Gastroesophageal sphincter (tissue), 4 donors: Measurements from ENCODE around the gene SPATS2L. TPM values are rescaled to one million over a fixed set of nuclear protein-coding genes. Genes with fewer than 3 reads are reported as not detected.

Experiments used
- ATAC-seq: fragments of 150-250 bp; one replicate; pipeline ENCODE4 v1.9.1; 2016; ENCODE audit warnings: mild to moderate bottlenecking, moderate library complexity
- H3K27ac ChIP-seq, 4 donors: fragments of 200-600 bp; sonication (generic) in 3 of 4; 1 replicate in 3 of 4; 2 replicates in 1 of 4; pipeline ENCODE4 v1.5.1; 2016 to 2019
- H3K27me3 ChIP-seq: fragments of 200-600 bp; sonication (generic); one replicate; pipeline ENCODE4 v1.5.1; 2019
- H3K36me3 ChIP-seq, 2 donors: fragments of 200-600 bp; sonication (generic); one replicate each; pipeline ENCODE4 v1.5.1; 2019; ENCODE audit warnings: control low read depth in 1 of 2
- H3K4me1 ChIP-seq, 3 donors: fragments of 200-600 bp; sonication (generic); 1 replicate in 2 of 3; 2 replicates in 1 of 3; pipeline ENCODE4 v1.5.1; 2016 to 2019; ENCODE audit warnings: control low read depth in 2 of 3
- H3K4me3 ChIP-seq, 2 donors: fragments of 200-600 bp; sonication (generic); one replicate each; pipeline ENCODE4 v1.5.1; 2019; ENCODE audit warnings: mild to moderate bottlenecking in 1 of 2, moderate library complexity in 1 of 2
- H3K9me3 ChIP-seq, 3 donors: fragments of 200-600 bp; sonication (generic); one replicate each; pipeline ENCODE4 v1.5.1; 2017 to 2019; ENCODE audit warnings: control low read depth in 2 of 3
- EP300 ChIP-seq: sonication (generic); formaldehyde crosslinking; IDR thresholded peaks from one replicate; pipeline ENCODE4 v1.6.1; 2017; ENCODE audit warnings: antibody characterized with exemption, mild to moderate bottlenecking
- POLR2A ChIP-seq, 2 donors: fragments of 450-650 bp; IDR thresholded peaks; one replicate each; pipeline ENCODE4 v1.6.1; 2017; ENCODE audit warnings: antibody characterized with exemption in 2 of 2, mild to moderate bottlenecking in 2 of 2, moderate library complexity in 1 of 2
- POLR2AphosphoS5 ChIP-seq: sonication (generic); formaldehyde crosslinking; IDR thresholded peaks from one replicate; pipeline ENCODE4 v1.6.1; 2017; ENCODE audit warnings: antibody characterized with exemption
- WGBS, 2 donors: methylation state at CpG; one replicate each; pipeline ENCODE4 v1.1.5; 2018; ENCODE audit warnings: low coverage in 1 of 2; 5-methylcytosine and 5-hydroxymethylcytosine counted together
- total RNA-seq, 4 donors: library from RNA; depleted of rRNA; stranded (reverse); fragments of >200 nt; gene quantifications; one replicate each; pipeline ENCODE4 v1.1.0, GENCODE V29; 2016
- TF ChIP-seq, protein P1 (sequence below), 4 experiments: fragments of 200-600 bp in 2 of 4; fragments of 450-650 bp in 2 of 4; sonication (generic) in 1 of 4; IDR thresholded peaks; one replicate each; pipeline ENCODE4 v1.5.1; 2017 to 2019; ENCODE audit warnings: antibody characterized with exemption in 4 of 4, mild to moderate bottlenecking in 2 of 4, moderate library complexity in 2 of 4

The SPATS2L gene
- total RNA-seq, 4 donors from 2014 or later, result 50.6 to 120 (median 91.5) TPM

DNA sequence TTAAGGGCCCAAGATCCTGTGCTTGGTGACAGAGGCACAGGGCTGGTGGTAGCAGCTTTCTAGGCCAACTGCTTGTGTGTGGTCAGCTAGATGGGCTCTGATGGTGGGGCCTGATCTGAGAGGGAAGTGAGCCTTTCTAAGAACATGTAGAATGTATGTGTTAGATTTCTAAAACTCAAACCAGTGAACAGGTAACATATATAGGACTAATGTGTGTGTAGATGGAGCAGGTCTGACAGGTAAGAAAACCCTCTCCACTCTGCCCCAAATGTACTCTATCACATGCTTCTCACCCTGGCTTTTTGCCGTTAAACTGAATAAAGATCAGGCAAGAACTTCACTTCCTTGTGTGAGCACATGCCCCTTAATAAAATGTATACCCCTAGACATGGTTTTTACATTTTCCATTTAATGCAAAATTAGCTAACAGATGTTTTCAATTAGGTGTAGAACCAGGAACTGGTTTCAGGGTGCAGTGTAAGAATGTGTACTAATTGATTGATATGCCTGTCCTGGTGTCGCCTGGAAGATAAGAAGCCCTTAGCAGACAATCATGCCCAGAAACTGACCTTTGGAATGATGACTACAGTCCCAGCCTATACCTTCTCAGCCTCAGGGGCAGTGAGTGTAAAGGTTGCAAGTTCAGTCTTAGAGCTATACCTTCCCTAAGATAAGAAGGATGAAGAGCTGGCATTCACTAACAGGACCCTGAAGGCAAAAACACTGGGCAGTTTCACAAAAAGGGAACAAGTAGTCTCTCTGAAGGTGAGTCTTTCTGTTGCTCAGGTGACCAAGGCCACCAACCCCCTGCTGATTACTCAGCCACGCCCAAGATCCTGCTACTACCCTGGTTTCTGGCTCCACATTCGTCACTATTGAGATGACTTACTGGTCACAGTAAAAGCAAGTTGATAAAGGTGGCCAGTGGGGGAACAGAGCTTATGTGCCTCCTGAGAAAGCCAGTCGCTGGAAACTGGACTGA lies 71.2 kb downstream of the SPATS2L start:
- no peak for ATAC-seq
- WGBS, 2 donors, result 57 to 77% methylated on average over 4 of the region's 5 CpGs
- no peak overlapping the region for H3K4me3 ChIP-seq
- H3K27me3 ChIP-seq, result no peaks in the 10 kb centered on the region
- H3K36me3 ChIP-seq, result no peaks in the 10 kb centered on the region
- no peaks in the 10 kb centered on the region for H3K9me3 ChIP-seq
- H3K27ac ChIP-seq, result peak overlapping the region; percentile 36 to 71 (median 66)
- TF ChIP-seq POLR2AphosphoS5, result no peak
- TF ChIP-seq, protein P1, sequence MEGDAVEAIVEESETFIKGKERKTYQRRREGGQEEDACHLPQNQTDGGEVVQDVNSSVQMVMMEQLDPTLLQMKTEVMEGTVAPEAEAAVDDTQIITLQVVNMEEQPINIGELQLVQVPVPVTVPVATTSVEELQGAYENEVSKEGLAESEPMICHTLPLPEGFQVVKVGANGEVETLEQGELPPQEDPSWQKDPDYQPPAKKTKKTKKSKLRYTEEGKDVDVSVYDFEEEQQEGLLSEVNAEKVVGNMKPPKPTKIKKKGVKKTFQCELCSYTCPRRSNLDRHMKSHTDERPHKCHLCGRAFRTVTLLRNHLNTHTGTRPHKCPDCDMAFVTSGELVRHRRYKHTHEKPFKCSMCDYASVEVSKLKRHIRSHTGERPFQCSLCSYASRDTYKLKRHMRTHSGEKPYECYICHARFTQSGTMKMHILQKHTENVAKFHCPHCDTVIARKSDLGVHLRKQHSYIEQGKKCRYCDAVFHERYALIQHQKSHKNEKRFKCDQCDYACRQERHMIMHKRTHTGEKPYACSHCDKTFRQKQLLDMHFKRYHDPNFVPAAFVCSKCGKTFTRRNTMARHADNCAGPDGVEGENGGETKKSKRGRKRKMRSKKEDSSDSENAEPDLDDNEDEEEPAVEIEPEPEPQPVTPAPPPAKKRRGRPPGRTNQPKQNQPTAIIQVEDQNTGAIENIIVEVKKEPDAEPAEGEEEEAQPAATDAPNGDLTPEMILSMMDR (IDR thresholded peaks at IDR 0.05), result no peak
- TF ChIP-seq EP300, result no peak
- TF ChIP-seq POLR2A (IDR thresholded peaks at IDR 0.05), result no peak
- H3K4me1 ChIP-seq, result peaks cover 12 to 66% (median 20%) of the 10 kb centered on the region in 3 donors

DNA sequence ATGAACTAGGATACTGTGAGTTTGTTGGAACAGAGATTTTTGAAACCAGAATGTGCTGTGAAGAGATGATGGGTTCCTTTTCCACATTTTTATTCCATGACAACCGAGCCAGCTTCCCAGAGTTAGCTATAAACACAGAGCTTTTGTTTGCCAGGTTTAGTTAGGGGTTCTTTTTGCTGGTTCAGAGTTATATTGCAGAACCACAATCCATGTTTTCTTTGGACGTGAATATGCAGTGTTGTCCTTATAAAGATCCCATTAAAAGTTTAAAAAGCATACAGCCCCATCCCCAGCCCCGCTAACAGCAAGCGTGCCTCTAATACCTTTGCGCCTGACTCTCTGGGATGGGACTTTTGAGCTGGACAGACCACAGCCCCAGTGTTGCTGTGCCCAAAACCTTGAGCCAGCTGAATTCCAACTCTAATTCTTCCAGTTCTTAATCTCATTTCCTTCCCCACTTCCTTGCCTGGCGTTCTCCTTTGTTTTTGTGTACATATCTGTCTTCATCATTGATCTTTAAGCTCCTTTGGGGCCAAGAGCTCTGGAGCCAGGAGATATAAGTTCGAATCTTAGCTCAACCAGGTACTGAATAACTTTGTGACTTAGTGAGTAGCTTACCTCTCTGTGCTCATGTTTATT lies 72.3 kb downstream of the SPATS2L start:
- peaks cover 8 to 76% (median 20%) of the 10 kb centered on the region in 3 donors for H3K4me1 ChIP-seq
- H3K36me3 ChIP-seq, result no peaks in the 10 kb centered on the region
- TF ChIP-seq, protein P1 (IDR thresholded peaks at IDR 0.05), result no peak
- no peak for TF ChIP-seq EP300
- TF ChIP-seq POLR2A (IDR thresholded peaks at IDR 0.05), result no peak
- TF ChIP-seq POLR2AphosphoS5, result no peak
- ATAC-seq, result no peak
- H3K27ac ChIP-seq, result peak overlapping the region; percentile 17 to 71 (median 66)
- no peaks in the 10 kb centered on the region for H3K27me3 ChIP-seq
- WGBS, 2 donors, result 9 to 17% methylated on average over 7 of the region's 7 CpGs
- peak overlapping the region in 1 of 2 donors; percentile 13 for H3K4me3 ChIP-seq
- H3K9me3 ChIP-seq, result no peaks in the 10 kb centered on the region

DNA sequence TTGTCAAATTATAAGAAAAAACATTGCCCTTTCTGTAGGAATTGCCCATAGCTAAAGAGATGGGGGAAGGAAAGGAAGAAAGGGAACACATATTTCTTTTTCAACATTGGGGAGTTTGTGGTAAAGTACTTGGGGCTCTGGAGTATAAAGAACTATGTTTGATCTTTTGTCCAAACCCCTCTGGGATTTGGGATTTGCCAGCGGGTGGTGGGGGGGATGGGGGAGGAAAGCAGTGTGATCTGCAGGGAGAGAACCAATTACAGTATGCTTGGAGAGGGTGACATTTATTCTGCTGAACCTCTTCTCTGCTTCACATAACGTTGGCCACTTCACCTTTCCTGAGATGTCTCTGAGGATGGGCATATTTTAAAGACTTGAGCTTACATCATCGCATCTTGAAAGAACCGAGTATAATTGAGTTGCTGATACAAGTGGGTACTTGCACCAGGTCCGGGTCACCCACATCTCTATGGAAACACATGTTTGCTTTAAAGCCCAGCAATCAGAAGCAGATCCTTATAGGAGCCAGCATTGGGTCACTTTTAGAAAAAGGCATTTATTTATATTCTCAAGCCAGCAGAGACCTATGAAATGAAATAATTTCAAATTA lies 73.1 kb downstream of the SPATS2L start:
- no peak for ATAC-seq
- H3K4me1 ChIP-seq, result peaks cover 8 to 72% (median 18%) of the 10 kb centered on the region in 3 donors
- TF ChIP-seq EP300, result no peak

DNA sequence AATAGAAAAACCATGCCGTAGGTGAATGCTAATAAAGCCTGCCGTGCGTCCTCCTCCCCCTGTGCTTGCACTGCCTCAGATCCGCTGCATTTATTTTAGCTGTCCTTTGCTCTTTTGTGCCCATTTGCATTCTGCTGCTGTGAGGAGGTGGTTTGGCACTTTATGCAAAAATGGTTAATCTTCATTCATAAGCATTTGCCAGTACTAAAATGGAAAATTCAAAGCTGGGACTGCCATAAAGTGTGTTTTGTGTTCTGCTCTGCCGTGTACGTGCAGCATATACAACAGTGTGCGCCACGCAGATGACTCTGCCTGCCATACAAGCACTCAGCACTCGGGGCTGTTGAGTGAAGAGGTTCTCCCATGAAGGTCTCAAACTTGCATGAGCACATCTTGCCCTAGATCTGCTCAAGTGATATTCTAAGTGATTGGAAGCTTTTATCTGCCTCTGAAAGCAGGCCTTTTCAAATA lies 73.6 kb downstream of the SPATS2L start:
- no peak overlapping the region for H3K27ac ChIP-seq
- no peaks in the 10 kb centered on the region for H3K36me3 ChIP-seq
- WGBS, 2 donors, result 57 to 62% methylated on average over 4 to 9 of the region's 9 CpGs
- peaks cover 8 to 71% (median 18%) of the 10 kb centered on the region in 3 donors for H3K4me1 ChIP-seq
- no peak overlapping the region for H3K4me3 ChIP-seq
- no peaks in the 10 kb centered on the region for H3K9me3 ChIP-seq
- no peaks in the 10 kb centered on the region for H3K27me3 ChIP-seq
- TF ChIP-seq, protein P1 (IDR thresholded peaks at IDR 0.05), result no peak
- no peak for TF ChIP-seq POLR2A (IDR thresholded peaks at IDR 0.05)
- no peak for ATAC-seq

More for the DNA sequence above, 73.1 kb downstream of the SPATS2L start:
- H3K27me3 ChIP-seq, result no peaks in the 10 kb centered on the region
- H3K4me3 ChIP-seq, result no peak overlapping the region
- H3K27ac ChIP-seq, result peak overlapping the region in 2 of 4 donors; percentile 66 to 67
- no peaks in the 10 kb centered on the region for H3K36me3 ChIP-seq
- no peaks in the 10 kb centered on the region for H3K9me3 ChIP-seq
- WGBS, 2 donors, result 35 to 79% methylated on average over 3 to 5 of the region's 5 CpGs
